Natural killer cell (primary cell): ENCODE measurements around the gene SLC9A7. TPM values are rescaled to one million over a fixed set of nuclear protein-coding genes. Genes with fewer than 3 reads are reported as not detected.
A peak's percentile ranks its signal among the peaks of the same experiment; 100 is the strongest.

Experiments
- ATAC-seq, 3 donors: fragments of 150-1000 bp in 2 of 3; fragments of 200-7000 bp in 1 of 3; cut with Tn5 transposase; 1 replicate in 1 of 3; 2 replicates in 2 of 3; pipeline ENCODE4 v1.10.0; 2021; ENCODE audit warnings: mild to moderate bottlenecking in 2 of 3, moderate library complexity in 2 of 3
- DNase-seq, 2 donors: peaks; one replicate each; pipeline versions ENCODE4 v3.0.0 to v3.0.0-alpha.2; 2013 to 2021; ENCODE audit warnings: mixed read lengths in 1 of 2
- H3K27ac ChIP-seq: one replicate; pipeline ENCODE4 v1.5.1; 2013; ENCODE audit warnings: mild to moderate bottlenecking, low read length
- H3K27me3 ChIP-seq: one replicate; pipeline ENCODE4 v1.6.1; 2013; ENCODE audit warnings: low read length; ENCODE audit not compliant: control insufficient read depth, insufficient read depth
- H3K36me3 ChIP-seq: one replicate; pipeline ENCODE4 v1.6.1; 2013; ENCODE audit warnings: low read length; ENCODE audit not compliant: control insufficient read depth, insufficient read depth
- H3K4me1 ChIP-seq: one replicate; pipeline ENCODE4 v1.6.1; 2013; ENCODE audit warnings: low read length; ENCODE audit not compliant: control insufficient read depth, insufficient read depth
- H3K4me3 ChIP-seq: one replicate; pipeline ENCODE4 v1.5.1; 2013; ENCODE audit warnings: low read length
- H3K9me3 ChIP-seq: one replicate; pipeline ENCODE4 v1.6.1; 2013; ENCODE audit warnings: low read length; ENCODE audit not compliant: control insufficient read depth, insufficient read depth
- H3K27ac Mint-ChIP-seq, 2 donors: one replicate each; pipeline ENCODE4 v1.8.0; 2022; ENCODE audit warnings: mild to moderate bottlenecking in 2 of 2, mixed read lengths in 2 of 2, moderate library complexity in 1 of 2
- H3K27me3 Mint-ChIP-seq, 2 donors: one replicate each; pipeline ENCODE4 v1.8.0; 2022; ENCODE audit warnings: low read depth in 2 of 2, mixed read lengths in 2 of 2
- H3K36me3 Mint-ChIP-seq: one replicate; pipeline ENCODE4 v1.8.0; 2022; ENCODE audit warnings: mixed read lengths
- H3K4me1 Mint-ChIP-seq, 2 donors: one replicate each; pipeline ENCODE4 v1.8.0; 2022; ENCODE audit warnings: mixed read lengths in 2 of 2
- H3K4me3 Mint-ChIP-seq: one replicate; pipeline ENCODE4 v1.8.0; 2022; ENCODE audit warnings: mild to moderate bottlenecking, moderate library complexity, mixed read lengths
- H3K9me3 Mint-ChIP-seq, 2 donors: one replicate each; pipeline ENCODE4 v1.8.0; 2022; ENCODE audit warnings: mixed read lengths in 2 of 2
- CTCF ChIP-seq: fragments of 200-600 bp; IDR thresholded peaks from one replicate; pipeline ENCODE4 v1.8.0; 2022; ENCODE audit warnings: antibody characterized with exemption
- WGBS: methylation state at CpG from one replicate; pipeline ENCODE4 v1.1.7; 2013; ENCODE audit warnings: missing lambda C conversion rate; ENCODE audit not compliant: insufficient coverage; 5-methylcytosine and 5-hydroxymethylcytosine counted together
- intact Hi-C: fragments of 100-400 bp; cut with micrococcal nuclease; formaldehyde crosslinking; loops from one replicate; pipeline ENCODE4 v1.14.2; 2022
- total RNA-seq, 4 donors: library from RNA; stranded (reverse); fragments of 120-200 nt in 1 of 4; gene quantifications; one replicate each; pipeline versions ENCODE4 v1.2.3 to v1.2.4, GENCODE V29; 2013 to 2022

SLC9A7 gene
- total RNA-seq, 3 donors from 2014 or later (not counting 1 experiment from before 2014, with no cell fraction given) = 0.39 to 1.1 (median 0.75) TPM

- peak overlapping the region; percentile 84 for H3K4me3 Mint-ChIP-seq
- no peaks in the 10 kb centered on the region for H3K9me3 ChIP-seq
- no peak for TF ChIP-seq CTCF
- DNase-seq (no peak), ATAC-seq (no peak)
- no peaks in the 10 kb centered on the region for H3K9me3 Mint-ChIP-seq
- H3K27me3 ChIP-seq = no peaks in the 10 kb centered on the region
- H3K4me1 ChIP-seq = peaks cover 16% of the 10 kb centered on the region
- H3K27ac Mint-ChIP-seq = peak overlapping the region in 1 of 2 donors; percentile 44
- no peaks in the 10 kb centered on the region for H3K36me3 Mint-ChIP-seq
- 40% methylated on average over 5 of the region's 8 CpGs for WGBS
- no peaks in the 10 kb centered on the region for H3K36me3 ChIP-seq
- peaks cover 6 to 7% of the 10 kb centered on the region in 2 donors for H3K4me1 Mint-ChIP-seq
- H3K27ac ChIP-seq = no peak overlapping the region
- intact Hi-C loops = no loop called here
- H3K4me3 ChIP-seq = peak overlapping the region; percentile 51
- H3K27me3 Mint-ChIP-seq = peaks cover 4 to 16% of the 10 kb centered on the region in 2 donors
Measured at GRCh38 chrX:46757593-46757992, 1.3 kb downstream of the SLC9A7 start.

GRCh38 chrX:46757052-46757451 is 1.9 kb downstream of the SLC9A7 start:
- Mint-ChIP-seq H3K4me3 (no peak overlapping the region), H3K9me3 (no peaks in the 10 kb centered on the region), H3K27me3 (peaks cover 4 to 16% of the 10 kb centered on the region in 2 donors), H3K36me3 (no peaks in the 10 kb centered on the region), H3K27ac (no peak overlapping the region), H3K4me1 (peaks cover 6 to 7% of the 10 kb centered on the region in 2 donors)
- peaks cover 16% of the 10 kb centered on the region for H3K4me1 ChIP-seq
- DNase-seq = no peak
- 35% methylated on average over 8 of the region's 8 CpGs for WGBS
- no peak overlapping the region for H3K4me3 ChIP-seq
- H3K27ac ChIP-seq = no peak overlapping the region
- H3K9me3 ChIP-seq = no peaks in the 10 kb centered on the region
- no peak for ATAC-seq
- H3K27me3 ChIP-seq = no peaks in the 10 kb centered on the region
- intact Hi-C loops = no loop called here
- H3K36me3 ChIP-seq = no peaks in the 10 kb centered on the region
- no peak for TF ChIP-seq CTCF

GRCh38 chrX:46755671-46756070 is 3.2 kb downstream of the SLC9A7 start:
- TF ChIP-seq CTCF = no peak
- no peaks in the 10 kb centered on the region for H3K36me3 ChIP-seq
- H3K9me3 ChIP-seq = no peaks in the 10 kb centered on the region
- Mint-ChIP-seq H3K4me3 (no peak overlapping the region), H3K4me1 (peaks cover 6 to 7% of the 10 kb centered on the region in 2 donors), H3K27me3 (peaks cover 4 to 7% of the 10 kb centered on the region in 2 donors), H3K27ac (no peak overlapping the region), H3K9me3 (no peaks in the 10 kb centered on the region), H3K36me3 (no peaks in the 10 kb centered on the region)
- WGBS = 95% methylated on average over 6 of the region's 10 CpGs
- intact Hi-C loops = no loop called here
- no peaks in the 10 kb centered on the region for H3K27me3 ChIP-seq
- no peak overlapping the region for H3K4me3 ChIP-seq
- peaks cover 16% of the 10 kb centered on the region for H3K4me1 ChIP-seq
- DNase-seq (no peak), ATAC-seq (no peak)
- no peak overlapping the region for H3K27ac ChIP-seq

GRCh38 chrX:46754586-46755061 is 4.3 kb downstream of the SLC9A7 start:
- no peaks in the 10 kb centered on the region for H3K9me3 ChIP-seq
- ATAC-seq (no peak), DNase-seq (no peak)
- H3K4me1 Mint-ChIP-seq = peaks cover 4 to 7% of the 10 kb centered on the region in 2 donors
- peak overlapping the region; percentile 34 for H3K27ac ChIP-seq
- peaks cover 0 to 4% of the 10 kb centered on the region in 2 donors for H3K27me3 Mint-ChIP-seq
- no peaks in the 10 kb centered on the region for H3K27me3 ChIP-seq
- 64% methylated on average over 2 of the region's 3 CpGs for WGBS
- H3K4me3 Mint-ChIP-seq = no peak overlapping the region
- no peaks in the 10 kb centered on the region for H3K36me3 Mint-ChIP-seq
- TF ChIP-seq CTCF = no peak
- H3K4me3 ChIP-seq = no peak overlapping the region
- no peaks in the 10 kb centered on the region for H3K9me3 Mint-ChIP-seq
- no peak overlapping the region for H3K27ac Mint-ChIP-seq
- intact Hi-C loops = no loop called here
- H3K36me3 ChIP-seq = no peaks in the 10 kb centered on the region
- H3K4me1 ChIP-seq = peaks cover 14% of the 10 kb centered on the region
